PC-3 (cell line): ENCODE measurements around the gene RAD51AP1.

Source experiments
- EZH2 ChIP-seq: fragments of 300-600 bp; sonication (generic); IDR thresholded peaks from one replicate; pipeline ENCODE4 v1.6.1; 2017; ENCODE audit warnings: antibody characterized with exemption, mild to moderate bottlenecking, low read length; ENCODE audit not compliant: unreplicated experiment
- TF ChIP-seq, protein P1 (sequence below): fragments of 300-600 bp; sonication (generic); conservative IDR thresholded peaks from 2 replicates; pipeline ENCODE4 v1.5.1; 2017; ENCODE audit warnings: antibody characterized with exemption, low read depth, mild to moderate bottlenecking, low read length

DNA sequence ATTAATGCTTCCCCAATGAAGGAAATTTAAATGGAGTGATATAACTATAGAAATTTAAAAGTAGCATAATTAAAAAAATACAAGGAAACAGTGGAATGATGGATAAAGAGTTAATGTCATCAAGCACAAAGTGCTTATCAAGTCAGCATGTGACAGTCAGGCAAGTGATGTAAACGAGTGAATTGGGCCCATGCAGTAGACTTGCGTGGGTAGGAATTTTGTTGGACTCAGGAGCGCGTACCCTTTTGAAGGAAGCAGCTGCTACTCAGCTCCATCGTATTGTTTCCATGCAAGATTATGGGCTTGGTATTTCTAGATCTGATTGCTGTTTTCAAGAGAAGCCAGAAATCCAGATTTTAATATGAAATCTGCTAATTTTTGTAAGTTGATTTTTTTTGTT lies 18.9 kb downstream of the RAD51AP1 start:
- TF ChIP-seq, protein P1, sequence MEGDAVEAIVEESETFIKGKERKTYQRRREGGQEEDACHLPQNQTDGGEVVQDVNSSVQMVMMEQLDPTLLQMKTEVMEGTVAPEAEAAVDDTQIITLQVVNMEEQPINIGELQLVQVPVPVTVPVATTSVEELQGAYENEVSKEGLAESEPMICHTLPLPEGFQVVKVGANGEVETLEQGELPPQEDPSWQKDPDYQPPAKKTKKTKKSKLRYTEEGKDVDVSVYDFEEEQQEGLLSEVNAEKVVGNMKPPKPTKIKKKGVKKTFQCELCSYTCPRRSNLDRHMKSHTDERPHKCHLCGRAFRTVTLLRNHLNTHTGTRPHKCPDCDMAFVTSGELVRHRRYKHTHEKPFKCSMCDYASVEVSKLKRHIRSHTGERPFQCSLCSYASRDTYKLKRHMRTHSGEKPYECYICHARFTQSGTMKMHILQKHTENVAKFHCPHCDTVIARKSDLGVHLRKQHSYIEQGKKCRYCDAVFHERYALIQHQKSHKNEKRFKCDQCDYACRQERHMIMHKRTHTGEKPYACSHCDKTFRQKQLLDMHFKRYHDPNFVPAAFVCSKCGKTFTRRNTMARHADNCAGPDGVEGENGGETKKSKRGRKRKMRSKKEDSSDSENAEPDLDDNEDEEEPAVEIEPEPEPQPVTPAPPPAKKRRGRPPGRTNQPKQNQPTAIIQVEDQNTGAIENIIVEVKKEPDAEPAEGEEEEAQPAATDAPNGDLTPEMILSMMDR = no peak
- TF ChIP-seq EZH2 = no peak
